ENCODE results near the gene PXN. TPM values are rescaled to one million over a fixed set of nuclear protein-coding genes. Genes with fewer than 3 reads are reported as not detected.
"Not testable (repeated sequence)": the region's sequence is repeated elsewhere in the genome, so short reads cannot be mapped to it uniquely, and the experiment has no call there.

PXN gene
- total RNA-seq, 1 donor from 2014 or later = 60.7 TPM

DNA sequence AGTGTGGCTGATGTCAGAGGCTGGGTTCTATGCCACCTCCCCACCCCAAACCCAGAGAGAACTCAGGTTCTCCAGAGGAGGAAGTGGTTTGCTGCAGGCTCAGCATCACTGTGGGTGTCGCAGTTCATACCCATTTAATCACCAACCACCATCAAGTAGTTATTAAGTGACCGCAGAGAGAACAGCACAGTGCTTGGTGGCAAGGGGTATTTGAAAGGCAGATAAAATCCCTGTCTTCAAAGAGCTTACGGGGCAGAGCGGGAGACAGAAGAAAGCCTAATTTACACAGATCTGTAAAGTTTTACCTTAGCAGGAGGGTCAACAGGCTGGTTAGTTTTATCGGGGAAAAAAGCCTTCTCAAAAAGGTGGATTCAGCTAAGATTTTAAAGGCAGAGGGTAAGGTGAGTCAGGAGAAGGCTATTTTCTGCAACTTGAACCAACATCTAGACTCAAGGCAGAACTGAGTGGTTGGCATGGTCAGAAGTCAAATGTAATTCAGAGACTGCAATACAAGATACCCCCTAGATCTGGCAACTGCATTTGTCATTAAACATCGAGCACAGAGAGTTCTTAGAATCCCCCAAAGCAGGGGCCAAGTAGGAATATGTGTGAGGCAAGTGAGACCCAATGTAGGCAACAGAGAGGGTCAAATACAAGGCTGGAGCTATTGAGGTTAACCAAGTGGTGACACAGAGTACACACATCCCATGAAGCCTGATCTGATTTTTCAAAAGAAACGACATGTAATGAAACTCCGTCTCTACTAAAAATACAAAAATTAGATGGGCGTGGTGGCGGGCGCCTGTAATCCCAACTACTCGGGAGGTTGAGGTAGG, 13.2 kb downstream of the PXN start:
- peaks cover 7% of the 10 kb centered on the region for H3K36me3 Mint-ChIP-seq
- H3K27me3 Mint-ChIP-seq = no peaks in the 10 kb centered on the region
- H3K9me3 Mint-ChIP-seq = no peaks in the 10 kb centered on the region
- TF ChIP-seq, protein P1, sequence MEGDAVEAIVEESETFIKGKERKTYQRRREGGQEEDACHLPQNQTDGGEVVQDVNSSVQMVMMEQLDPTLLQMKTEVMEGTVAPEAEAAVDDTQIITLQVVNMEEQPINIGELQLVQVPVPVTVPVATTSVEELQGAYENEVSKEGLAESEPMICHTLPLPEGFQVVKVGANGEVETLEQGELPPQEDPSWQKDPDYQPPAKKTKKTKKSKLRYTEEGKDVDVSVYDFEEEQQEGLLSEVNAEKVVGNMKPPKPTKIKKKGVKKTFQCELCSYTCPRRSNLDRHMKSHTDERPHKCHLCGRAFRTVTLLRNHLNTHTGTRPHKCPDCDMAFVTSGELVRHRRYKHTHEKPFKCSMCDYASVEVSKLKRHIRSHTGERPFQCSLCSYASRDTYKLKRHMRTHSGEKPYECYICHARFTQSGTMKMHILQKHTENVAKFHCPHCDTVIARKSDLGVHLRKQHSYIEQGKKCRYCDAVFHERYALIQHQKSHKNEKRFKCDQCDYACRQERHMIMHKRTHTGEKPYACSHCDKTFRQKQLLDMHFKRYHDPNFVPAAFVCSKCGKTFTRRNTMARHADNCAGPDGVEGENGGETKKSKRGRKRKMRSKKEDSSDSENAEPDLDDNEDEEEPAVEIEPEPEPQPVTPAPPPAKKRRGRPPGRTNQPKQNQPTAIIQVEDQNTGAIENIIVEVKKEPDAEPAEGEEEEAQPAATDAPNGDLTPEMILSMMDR (conservative IDR thresholded peaks at IDR 0.05) = no peak
- DNase-seq (ENCODE audit: extremely low spot score, unreplicated experiment) = no peak
- no peak overlapping the region for H3K4me3 Mint-ChIP-seq
- peak overlapping the region; percentile 62 for H3K27ac Mint-ChIP-seq
- peaks cover 37% of the 10 kb centered on the region for H3K4me1 Mint-ChIP-seq (ENCODE audit: unreplicated experiment)

DNA sequence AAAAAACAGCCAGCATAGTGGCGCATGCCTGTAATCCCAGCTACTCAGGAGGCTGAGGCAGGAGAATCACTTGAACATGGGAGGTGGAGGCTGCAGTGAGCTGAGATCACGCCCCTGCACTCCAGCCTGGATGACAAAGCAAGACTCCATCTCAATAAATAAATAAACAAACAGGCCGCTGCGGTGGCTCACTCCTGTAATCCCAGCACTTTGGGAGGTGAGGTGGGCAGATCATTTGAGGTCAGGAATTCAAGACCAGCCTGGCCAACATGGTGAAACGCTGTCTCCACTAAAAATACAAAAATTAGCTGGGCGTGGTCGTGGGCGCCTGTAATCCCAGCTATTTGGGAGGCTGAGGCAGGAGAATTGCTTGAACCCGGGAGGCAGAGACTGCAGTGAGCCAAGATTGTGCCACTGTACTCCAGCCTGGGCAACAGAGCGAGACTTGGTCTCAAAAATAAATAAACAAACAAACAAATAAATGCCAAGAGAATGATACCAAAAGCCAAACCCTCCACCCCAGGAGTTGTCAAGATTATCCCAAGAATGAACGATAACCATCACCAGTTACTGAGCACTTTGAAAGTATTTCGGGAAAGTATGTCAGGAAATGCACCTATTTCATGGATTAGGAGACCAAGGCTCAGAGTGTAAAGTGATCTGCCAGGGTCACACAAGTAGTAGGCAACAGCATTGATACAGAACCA, 14.0 kb downstream of the PXN start:
- H3K4me1 Mint-ChIP-seq (ENCODE audit: unreplicated experiment) = peaks cover 33% of the 10 kb centered on the region
- not testable (repeated sequence) for DNase-seq (ENCODE audit: extremely low spot score, unreplicated experiment); H3K9me3 Mint-ChIP-seq; H3K36me3 Mint-ChIP-seq; H3K4me3 Mint-ChIP-seq; H3K27me3 Mint-ChIP-seq; H3K27ac Mint-ChIP-seq

DNA sequence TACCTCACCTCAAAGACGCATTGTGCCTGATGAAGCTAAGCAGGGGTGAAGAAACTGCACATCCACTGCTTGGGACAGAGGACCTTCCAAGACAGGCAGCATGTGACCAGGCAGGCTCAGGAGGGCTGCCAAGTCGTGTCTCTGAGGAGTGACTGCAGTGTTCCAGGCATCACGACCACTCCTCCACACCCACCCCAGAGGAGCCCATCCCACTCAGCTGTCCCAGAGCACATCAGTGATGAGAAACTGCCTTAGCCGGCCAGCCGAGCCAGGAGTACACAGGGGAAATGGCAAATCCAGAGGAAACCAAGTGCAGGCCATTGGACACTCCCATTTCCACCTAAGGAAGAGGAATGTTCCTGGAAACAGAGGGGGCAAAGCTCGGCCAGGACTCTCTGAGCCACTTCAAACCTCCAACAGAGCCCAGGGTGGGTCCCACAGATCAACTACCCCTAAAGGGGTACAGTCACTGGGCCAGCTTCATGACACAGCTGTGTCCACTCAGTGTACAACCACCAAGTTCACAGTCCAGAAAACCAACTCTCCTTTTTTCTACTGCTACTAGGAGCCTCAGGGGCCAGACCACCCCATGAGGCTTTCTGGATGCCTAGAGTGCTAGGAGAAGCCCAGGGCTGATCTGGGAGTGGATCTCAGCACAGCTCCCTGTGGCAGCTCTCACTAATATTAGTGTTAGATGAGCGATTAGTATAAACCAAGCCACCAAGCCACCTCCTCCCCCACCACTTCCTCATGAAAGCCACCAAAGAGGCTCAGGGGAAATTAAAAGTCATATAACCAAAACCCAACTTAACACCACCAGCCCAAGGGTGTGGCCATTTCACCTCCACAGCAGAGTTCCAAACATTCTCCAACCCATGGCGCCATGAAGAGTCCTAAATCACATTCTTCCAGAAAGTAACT, 15.4 kb downstream of the PXN start:
- TF ChIP-seq, protein P1 (conservative IDR thresholded peaks at IDR 0.05) = no peak
- H3K4me1 Mint-ChIP-seq (ENCODE audit: unreplicated experiment) = peaks cover 30% of the 10 kb centered on the region

GRCh38 chr12:120249266-120249874, 16.2 kb downstream of the PXN start:
- TF ChIP-seq, protein P1 (conservative IDR thresholded peaks at IDR 0.05) = no peak
- Mint-ChIP-seq H3K36me3 (peaks cover 8% of the 10 kb centered on the region), H3K9me3 (no peaks in the 10 kb centered on the region), H3K27ac (peak overlapping the region; percentile 9), H3K4me3 (no peak overlapping the region), H3K27me3 (no peaks in the 10 kb centered on the region), H3K4me1 (ENCODE audit: unreplicated experiment) (peaks cover 35% of the 10 kb centered on the region)
- DNase-seq (ENCODE audit: extremely low spot score, unreplicated experiment) = no peak

More for the DNA sequence above, 15.4 kb downstream of the PXN start:
- H3K9me3 Mint-ChIP-seq = no peaks in the 10 kb centered on the region
- H3K27me3 Mint-ChIP-seq = no peaks in the 10 kb centered on the region
- H3K36me3 Mint-ChIP-seq = peaks cover 8% of the 10 kb centered on the region
- no peak for DNase-seq (ENCODE audit: extremely low spot score, unreplicated experiment)
- no peak overlapping the region for H3K4me3 Mint-ChIP-seq
- H3K27ac Mint-ChIP-seq = peak overlapping the region; percentile 53

DNA sequence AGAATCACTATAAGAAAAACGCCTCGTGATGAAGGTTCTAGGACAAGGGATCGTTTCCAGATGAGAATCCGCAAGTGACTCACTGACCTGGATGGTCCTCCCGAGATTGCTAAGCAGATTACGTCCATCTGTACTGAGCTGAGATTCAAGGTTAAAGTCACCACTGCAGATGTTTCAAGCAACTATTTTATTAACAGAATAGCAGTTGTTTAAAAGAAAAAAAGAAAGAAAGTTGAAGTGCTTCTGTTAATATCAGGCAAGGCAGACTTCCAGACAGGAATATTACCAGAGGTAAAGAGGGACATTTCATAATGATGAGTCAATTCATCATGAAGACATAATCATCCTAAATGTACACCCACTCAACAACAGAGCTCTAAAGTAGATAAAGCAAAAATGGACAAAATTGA, 17.9 kb downstream of the PXN start:
- Mint-ChIP-seq H3K27me3 (no peaks in the 10 kb centered on the region), H3K9me3 (no peaks in the 10 kb centered on the region), H3K4me3 (peak overlapping the region; percentile 4), H3K27ac (peak overlapping the region; percentile 67), H3K4me1 (ENCODE audit: unreplicated experiment) (peaks cover 44% of the 10 kb centered on the region), H3K36me3 (peaks cover 4% of the 10 kb centered on the region)
- no peak for DNase-seq (ENCODE audit: extremely low spot score, unreplicated experiment)
- TF ChIP-seq, protein P1 (conservative IDR thresholded peaks at IDR 0.05) = no peak
